Measurements from ENCODE around the gene KDM3B.
"Not testable (repeated sequence)": the region's sequence is repeated elsewhere in the genome, so short reads cannot be mapped to it uniquely, and the experiment has no call there.

Gene KDM3B

GRCh38 chr5:138468133-138468965, 115.9 kb downstream of the KDM3B start:
- no peak for DNase-seq

- no peak for DNase-seq
Measured at GRCh38 chr5:138468966-138469539, 116.6 kb downstream of the KDM3B start.

GRCh38 chr5:138469540-138470321, 117.2 kb downstream of the KDM3B start:
- DNase-seq: no peak

GRCh38 chr5:138470322-138471051, 118.0 kb downstream of the KDM3B start:
- DNase-seq: no peak

- no peak for DNase-seq
Measured at GRCh38 chr5:138471052-138471361, 118.5 kb downstream of the KDM3B start.

GRCh38 chr5:138472353-138472752, 119.9 kb downstream of the KDM3B start:
- DNase-seq: no peak

GRCh38 chr5:138473151-138473550, 120.7 kb downstream of the KDM3B start:
- not testable (repeated sequence) for DNase-seq

- DNase-seq: no peak
Measured at GRCh38 chr5:138476918-138477317, 124.4 kb downstream of the KDM3B start.

- DNase-seq: no peak
Measured at GRCh38 chr5:138482638-138483037, 130.2 kb downstream of the KDM3B start.

All from CD4-positive, alpha-beta T cell treated with Interleukin-17A for 4 hours (primary cell).